Astrocyte (in vitro differentiated cells and primary cell): ENCODE measurements around the gene ITPK1.

Experiments
- CTCF ChIP-seq: IDR thresholded peaks from 2 replicates; pipeline ENCODE4 v1.5.1; 2011; ENCODE audit warnings: low read depth, mild to moderate bottlenecking, inconsistent platforms, low read length, moderate library complexity; ENCODE audit not compliant: insufficient read depth
- EZH2 ChIP-seq: IDR thresholded peaks from 2 replicates; pipeline ENCODE4 v1.6.1; 2012; ENCODE audit warnings: mild to moderate bottlenecking, low read length, inconsistent platforms; ENCODE audit not compliant: insufficient read depth

DNA sequence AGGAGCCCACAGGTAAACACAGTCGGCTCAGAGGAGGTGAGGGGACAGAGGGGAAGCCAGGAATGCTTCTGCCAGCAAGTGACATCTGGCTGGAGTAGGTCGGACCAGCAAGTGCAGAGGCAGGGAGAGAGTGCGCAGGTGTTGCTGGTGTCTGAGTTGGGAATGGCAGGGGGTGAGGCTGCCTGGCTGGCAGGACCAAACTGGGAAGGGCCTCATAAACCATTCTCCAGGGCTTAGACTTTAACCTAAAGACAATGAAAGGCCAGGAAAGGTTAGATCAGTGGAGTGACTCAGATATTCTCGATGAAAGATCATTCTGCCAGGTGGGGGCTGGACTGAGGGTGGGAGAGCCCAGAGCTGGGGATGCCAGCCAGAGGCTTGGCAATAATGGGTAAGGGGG lies 66.4 kb downstream of the ITPK1 start:
- TF ChIP-seq CTCF (no peak), EZH2 (no peak)
